Ectodermal cell (in vitro differentiated cells): ENCODE data around the gene FHIP1B.

Source experiments
- H3K27ac ChIP-seq: 2 replicates; pipeline ENCODE4 v1.7.0; 2013; ENCODE audit warnings: mild to moderate bottlenecking, low read depth, low read length; ENCODE audit not compliant: insufficient read depth, poor library complexity, severe bottlenecking
- H3K27me3 ChIP-seq: 2 replicates; pipeline ENCODE4 v1.7.0; 2013; ENCODE audit warnings: mild to moderate bottlenecking, low read length; ENCODE audit not compliant: insufficient read depth, control insufficient read depth, poor library complexity, severe bottlenecking
- H3K36me3 ChIP-seq: one replicate; pipeline ENCODE4 v1.7.0; 2013; ENCODE audit warnings: low read length; ENCODE audit not compliant: control insufficient read depth, insufficient read depth
- H3K4me1 ChIP-seq: one replicate; pipeline ENCODE4 v1.7.0; 2013; ENCODE audit warnings: low read length; ENCODE audit not compliant: control insufficient read depth, insufficient read depth
- H3K4me3 ChIP-seq: 2 replicates; pipeline ENCODE4 v1.7.0; 2013; ENCODE audit warnings: low read depth, low read length, control low read depth; ENCODE audit not compliant: insufficient read depth
- H3K9me3 ChIP-seq: 2 replicates; pipeline ENCODE4 v1.7.0; 2013; ENCODE audit warnings: mild to moderate bottlenecking, low read length, moderate library complexity; ENCODE audit not compliant: control insufficient read depth
- WGBS, 2 experiments: methylation state at CpG; one replicate each; pipeline ENCODE4 v1.1.7; 2013; ENCODE audit warnings: missing lambda C conversion rate in 2 of 2; 5-methylcytosine and 5-hydroxymethylcytosine counted together

FHIP1B gene

DNA sequence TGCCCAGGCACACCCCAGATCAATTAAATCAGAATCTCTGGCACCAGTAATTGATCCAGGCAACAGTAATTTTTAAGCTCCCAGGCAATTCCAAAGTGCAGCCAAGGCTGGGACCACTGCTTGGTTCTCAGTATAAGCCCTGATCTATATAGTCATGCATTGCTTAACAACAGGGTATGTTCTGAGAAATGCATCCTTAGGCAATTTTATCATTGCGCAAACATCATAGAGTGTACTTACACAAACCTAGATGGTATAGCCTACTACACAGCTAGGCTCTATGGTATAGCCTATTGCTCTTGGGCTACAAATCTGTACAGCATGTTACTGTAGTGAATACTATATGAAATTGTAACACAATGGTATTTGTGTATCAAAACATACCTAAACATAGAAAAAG lies 29.7 kb downstream of the FHIP1B start:
- no peaks in the 10 kb centered on the region for H3K27me3 ChIP-seq
- no peak overlapping the region for H3K27ac ChIP-seq
- H3K4me1 ChIP-seq: no peaks in the 10 kb centered on the region
- peaks cover 1% of the 10 kb centered on the region for H3K36me3 ChIP-seq
- no peaks in the 10 kb centered on the region for H3K9me3 ChIP-seq
- no peak overlapping the region for H3K4me3 ChIP-seq
- 88 to 94% methylated on average over 1 of the region's 1 CpG for WGBS, 2 experiments

DNA sequence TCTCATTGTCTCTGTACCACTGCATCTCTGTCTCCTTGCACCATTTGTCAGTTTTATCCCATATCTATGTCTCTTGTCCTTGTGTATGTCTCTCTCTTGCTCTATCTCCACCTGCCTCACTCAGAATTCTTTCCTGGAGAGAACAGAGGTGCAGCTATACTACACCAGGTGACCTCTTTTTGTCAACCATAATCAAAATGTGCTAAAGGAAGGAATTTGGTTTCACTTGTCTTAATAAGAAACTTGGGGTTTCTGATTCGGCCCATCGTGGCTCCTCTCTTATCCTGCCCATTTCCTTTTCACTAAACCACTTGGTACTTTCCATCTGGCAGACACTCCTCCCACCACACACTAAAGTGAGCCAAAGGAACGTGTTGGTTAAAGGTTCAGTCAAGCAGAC lies 31.1 kb downstream of the FHIP1B start:
- 89 to 93% methylated on average over 3 of the region's 3 CpGs for WGBS, 2 experiments
- no peaks in the 10 kb centered on the region for H3K36me3 ChIP-seq
- H3K27ac ChIP-seq: no peak overlapping the region

DNA sequence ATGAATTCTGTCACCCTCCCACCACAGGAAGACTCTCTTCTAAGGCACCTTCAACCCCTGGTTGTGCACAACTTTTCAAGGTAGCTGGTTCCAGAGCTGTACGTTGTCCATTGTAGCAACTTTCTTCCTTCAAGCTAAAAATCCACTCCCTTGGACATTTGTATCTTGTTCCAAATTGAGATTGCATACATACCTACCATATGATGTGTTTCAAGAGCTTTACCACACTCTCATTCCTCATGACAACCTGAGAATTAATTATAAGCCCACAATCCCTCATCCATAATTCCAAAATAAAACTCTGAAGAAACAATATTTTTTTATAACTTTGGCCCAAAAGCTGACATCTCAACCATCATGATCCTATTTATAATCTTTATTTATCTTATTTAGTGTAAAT lies 32.4 kb downstream of the FHIP1B start:
- no peaks in the 10 kb centered on the region for H3K27me3 ChIP-seq
- WGBS, 2 experiments: 94 to 96% methylated on average over 1 of the region's 1 CpG
- no peaks in the 10 kb centered on the region for H3K9me3 ChIP-seq
- H3K27ac ChIP-seq: no peak overlapping the region
- no peaks in the 10 kb centered on the region for H3K4me1 ChIP-seq
- no peaks in the 10 kb centered on the region for H3K36me3 ChIP-seq
- H3K4me3 ChIP-seq: no peak overlapping the region

More for the DNA sequence above, 31.1 kb downstream of the FHIP1B start:
- H3K4me3 ChIP-seq: no peak overlapping the region
- H3K27me3 ChIP-seq: no peaks in the 10 kb centered on the region
- no peaks in the 10 kb centered on the region for H3K4me1 ChIP-seq
- H3K9me3 ChIP-seq: no peaks in the 10 kb centered on the region

DNA sequence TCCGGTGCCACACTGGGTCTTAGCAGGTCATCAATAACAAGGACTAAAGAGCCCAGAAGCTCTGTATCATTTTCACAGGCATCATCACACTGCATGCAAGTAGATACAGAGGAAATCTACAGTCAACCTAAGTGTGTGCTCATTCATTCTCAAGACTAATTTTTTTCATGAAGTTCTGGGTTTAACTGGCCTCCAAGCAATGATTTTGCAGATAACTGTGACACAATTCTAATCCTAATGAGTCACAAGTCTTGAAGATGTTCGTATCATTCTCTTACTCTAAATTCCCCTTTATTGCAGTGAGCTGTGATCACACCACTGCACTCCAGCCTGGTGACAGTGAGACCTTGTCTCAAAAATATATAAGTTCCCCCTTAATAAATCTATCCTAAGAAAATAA lies 33.0 kb downstream of the FHIP1B start:
- H3K4me3 ChIP-seq: no peak overlapping the region
- H3K36me3 ChIP-seq: no peaks in the 10 kb centered on the region
- no peaks in the 10 kb centered on the region for H3K4me1 ChIP-seq
- 88 to 92% methylated on average over 2 of the region's 2 CpGs for WGBS, 2 experiments
- H3K9me3 ChIP-seq: no peaks in the 10 kb centered on the region
- H3K27me3 ChIP-seq: no peaks in the 10 kb centered on the region
- no peak overlapping the region for H3K27ac ChIP-seq

DNA sequence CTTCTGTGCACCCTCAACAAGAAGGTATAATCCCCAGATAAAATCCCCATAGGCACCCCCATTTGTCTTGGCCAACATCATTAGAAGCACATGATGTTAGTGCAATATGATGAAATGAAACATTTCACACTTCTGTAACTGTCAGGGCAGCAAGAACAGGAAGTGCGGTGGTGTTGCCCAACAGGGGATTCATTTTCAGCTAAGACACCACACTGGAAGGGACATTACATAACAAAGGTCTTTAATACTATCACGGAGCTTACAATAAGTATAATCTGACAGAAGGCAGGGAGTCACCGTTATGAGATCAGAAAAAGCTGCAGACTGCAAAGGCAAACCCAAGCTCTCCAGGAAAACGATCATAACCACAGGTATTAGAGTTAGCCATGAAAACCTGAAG lies 33.5 kb downstream of the FHIP1B start:
- Histone ChIP-seq H3K27me3 (no peaks in the 10 kb centered on the region), H3K9me3 (no peaks in the 10 kb centered on the region), H3K4me1 (no peaks in the 10 kb centered on the region), H3K27ac (no peak overlapping the region), H3K36me3 (no peaks in the 10 kb centered on the region), H3K4me3 (no peak overlapping the region)
- WGBS, 2 experiments: 78% methylated on average over 4 of the region's 4 CpGs

DNA sequence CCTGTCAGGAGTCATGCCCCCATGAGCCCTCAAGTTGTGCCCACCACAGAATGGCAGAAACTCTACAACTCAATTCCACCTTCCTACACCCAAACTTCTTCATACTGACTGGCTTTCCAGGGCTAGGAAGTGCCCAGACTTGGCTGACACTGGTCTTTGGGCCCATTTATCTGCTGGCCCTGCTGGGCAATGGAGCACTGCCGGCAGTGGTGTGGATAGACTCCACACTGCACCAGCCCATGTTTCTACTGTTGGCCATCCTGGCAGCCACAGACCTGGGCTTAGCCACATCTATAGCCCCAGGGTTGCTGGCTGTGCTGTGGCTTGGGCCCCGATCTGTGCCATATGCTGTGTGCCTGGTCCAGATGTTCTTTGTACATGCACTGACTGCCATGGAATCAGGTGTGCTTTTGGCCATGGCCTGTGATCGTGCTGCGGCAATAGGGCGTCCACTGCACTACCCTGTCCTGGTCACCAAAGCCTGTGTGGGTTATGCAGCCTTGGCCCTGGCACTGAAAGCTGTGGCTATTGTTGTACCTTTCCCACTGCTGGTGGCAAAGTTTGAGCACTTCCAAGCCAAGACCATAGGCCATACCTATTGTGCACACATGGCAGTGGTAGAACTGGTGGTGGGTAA lies 35.1 kb downstream of the FHIP1B start, which contains the start of gene OR52W1:
Gene OR52W1, plus strand, starts transcription at position 51 of the 637 bp plus-strand sequence. Its CDS starts 0 bp downstream, at position 51.
- Histone ChIP-seq H3K9me3 (no peaks in the 10 kb centered on the region), H3K4me1 (no peaks in the 10 kb centered on the region), H3K27me3 (no peaks in the 10 kb centered on the region), H3K27ac (no peak within 1 kb of the TSS), H3K4me3 (no peak within 1 kb of the TSS), H3K36me3 (no peaks in the 10 kb centered on the region)
- 94 to 96% methylated on average over 5 of the region's 5 CpGs for WGBS, 2 experiments

DNA sequence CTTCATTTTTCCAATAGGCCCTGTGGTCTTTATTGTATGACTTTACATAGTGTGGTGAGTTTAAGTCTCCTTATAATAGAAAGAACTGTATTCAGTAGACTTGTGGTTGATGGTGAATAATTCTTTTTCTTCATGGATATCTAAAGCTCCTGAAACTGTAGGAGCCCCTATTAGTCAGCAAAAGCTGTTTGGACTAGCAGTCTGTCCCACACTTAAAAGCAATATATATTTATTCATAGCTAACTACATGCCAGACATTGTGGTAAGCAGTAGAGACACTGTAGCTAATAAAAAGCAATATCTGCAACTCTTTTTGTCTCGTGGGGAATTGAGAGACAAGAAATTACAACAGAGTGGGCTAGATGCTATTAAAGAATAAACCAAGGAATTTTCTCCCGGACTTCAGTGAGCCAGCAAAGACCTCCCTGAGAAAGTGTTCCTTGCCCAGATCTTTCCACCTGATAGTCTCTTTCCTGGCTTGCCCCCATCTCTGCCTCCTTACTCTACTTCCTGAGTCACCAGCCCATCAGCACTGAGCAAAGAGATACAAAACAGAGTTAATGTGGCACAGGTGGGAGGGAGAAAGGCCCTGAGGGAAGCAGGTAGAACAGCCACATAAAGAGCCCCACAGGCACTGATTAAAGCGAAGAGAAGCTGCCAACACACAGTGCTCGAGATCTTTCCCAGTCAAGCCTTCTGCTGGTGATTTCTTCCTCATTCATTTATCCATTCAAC lies 36.8 kb downstream of the FHIP1B start:
- Histone ChIP-seq H3K4me1 (no peaks in the 10 kb centered on the region), H3K27me3 (no peaks in the 10 kb centered on the region), H3K4me3 (no peak overlapping the region), H3K27ac (no peak overlapping the region), H3K36me3 (no peaks in the 10 kb centered on the region), H3K9me3 (no peaks in the 10 kb centered on the region)
- 93 to 94% methylated on average over 4 of the region's 4 CpGs for WGBS, 2 experiments

DNA sequence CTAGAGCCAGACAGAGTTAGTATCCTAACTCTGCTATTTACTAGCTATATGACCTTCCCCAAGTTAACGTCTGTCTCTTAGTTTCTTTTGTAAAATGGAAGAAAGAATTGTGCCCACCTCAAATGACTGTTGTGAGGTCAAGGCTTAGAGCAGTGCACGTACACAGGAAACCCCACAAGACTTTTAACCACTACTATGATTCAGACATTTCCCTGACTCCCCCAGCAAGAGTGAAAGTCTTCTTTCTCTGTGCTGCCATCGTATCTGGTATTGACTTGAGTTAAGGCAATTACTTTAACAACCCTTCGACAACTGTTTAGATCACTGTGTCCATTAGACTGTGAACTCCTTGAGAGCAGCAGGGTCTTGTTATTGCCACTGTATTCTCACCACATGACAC lies 38.0 kb downstream of the FHIP1B start:
- 63 to 67% methylated on average over 3 to 4 of the region's 4 CpGs for WGBS, 2 experiments
- H3K4me1 ChIP-seq: no peaks in the 10 kb centered on the region
- no peaks in the 10 kb centered on the region for H3K27me3 ChIP-seq
- H3K36me3 ChIP-seq: no peaks in the 10 kb centered on the region
- H3K27ac ChIP-seq: no peak overlapping the region
- no peaks in the 10 kb centered on the region for H3K9me3 ChIP-seq
- no peak overlapping the region for H3K4me3 ChIP-seq

DNA sequence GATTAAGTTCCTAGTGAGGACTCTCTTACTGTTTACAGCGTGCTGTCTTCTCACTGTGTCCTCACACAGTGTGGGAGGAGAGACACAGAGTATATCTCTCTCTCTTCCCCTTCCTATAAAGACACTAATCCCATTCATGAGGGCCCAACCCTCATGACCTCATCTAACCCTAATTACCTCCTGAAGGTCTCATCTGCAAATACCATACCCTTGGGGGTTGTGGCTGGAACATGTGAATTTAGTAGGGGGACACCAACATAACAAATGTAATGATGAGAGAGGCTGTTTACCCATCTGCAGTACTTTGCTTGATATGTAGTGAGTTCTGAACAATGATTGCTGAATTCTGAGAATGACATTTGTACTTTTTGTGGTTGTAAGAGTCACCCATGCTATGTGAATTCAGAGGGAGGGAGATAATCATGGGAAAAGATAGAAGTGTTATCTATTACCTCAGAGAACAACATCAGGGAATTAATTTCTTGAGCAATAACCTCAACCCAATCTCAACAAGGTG lies 40.3 kb downstream of the FHIP1B start:
- H3K4me1 ChIP-seq: no peaks in the 10 kb centered on the region
- H3K27ac ChIP-seq: no peak overlapping the region
- 71 to 89% methylated on average over 1 of the region's 1 CpG for WGBS, 2 experiments

DNA sequence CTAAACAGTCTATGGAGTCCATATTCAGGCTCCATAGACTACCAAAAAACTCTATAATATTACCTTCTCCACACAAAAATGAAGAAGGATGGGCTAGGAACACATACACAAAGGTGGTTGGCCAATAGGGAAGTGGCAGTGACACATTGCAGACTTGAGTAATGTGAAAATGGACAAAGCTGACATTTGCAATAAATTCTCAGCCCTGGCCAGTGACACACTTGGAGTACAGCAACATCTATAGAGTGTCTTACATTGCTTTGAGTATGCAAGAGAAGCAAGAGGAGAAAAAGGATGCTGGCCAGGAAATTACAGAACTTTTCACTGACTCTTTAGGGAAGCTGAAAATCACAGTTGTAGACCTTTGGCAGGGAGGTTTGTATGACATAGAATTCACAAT lies 42.7 kb downstream of the FHIP1B start:
- Histone ChIP-seq H3K36me3 (no peaks in the 10 kb centered on the region), H3K9me3 (no peaks in the 10 kb centered on the region), H3K27me3 (no peaks in the 10 kb centered on the region), H3K27ac (no peak overlapping the region), H3K4me1 (no peaks in the 10 kb centered on the region), H3K4me3 (no peak overlapping the region)

More for the DNA sequence above, 40.3 kb downstream of the FHIP1B start:
- H3K36me3 ChIP-seq: no peaks in the 10 kb centered on the region
- H3K4me3 ChIP-seq: no peak overlapping the region
- H3K9me3 ChIP-seq: no peaks in the 10 kb centered on the region
- no peaks in the 10 kb centered on the region for H3K27me3 ChIP-seq
